Upper lobe of left lung (tissue), 6 donors: Measurements from ENCODE around the gene SOX8. TPM values are rescaled to one million over a fixed set of nuclear protein-coding genes. Genes with fewer than 3 reads are reported as not detected.

Experiments used
- ATAC-seq, 2 donors: fragments of 200-7000 bp; cut with Tn5 transposase; one replicate each; pipeline ENCODE4 v1.9.1; 2022; ENCODE audit warnings: mild to moderate bottlenecking in 2 of 2, moderate library complexity in 2 of 2; ENCODE audit not compliant: low FRiP score in 2 of 2
- DNase-seq, 2 donors: peaks; one replicate each; pipeline ENCODE4 v3.0.0-alpha.2; 2019 to 2020
- H3K27ac ChIP-seq, 4 donors: fragments of 200-600 bp; sonication (generic); one replicate each; pipeline ENCODE4 v1.5.1; 2016 to 2019
- H3K27me3 ChIP-seq, 4 donors: fragments of 200-600 bp; sonication (generic); one replicate each; pipeline ENCODE4 v1.5.1; 2017 to 2019
- H3K36me3 ChIP-seq, 4 donors: fragments of 200-600 bp; sonication (generic); one replicate each; pipeline ENCODE4 v1.5.1; 2016 to 2019
- H3K4me1 ChIP-seq, 4 donors: fragments of 200-600 bp; sonication (generic); one replicate each; pipeline ENCODE4 v1.5.1; 2018 to 2019
- H3K4me3 ChIP-seq, 4 donors: fragments of 200-600 bp; sonication (generic); one replicate each; pipeline ENCODE4 v1.5.1; 2017 to 2019; ENCODE audit warnings: mild to moderate bottlenecking in 2 of 4, moderate library complexity in 1 of 4
- H3K9me3 ChIP-seq, 4 donors: fragments of 200-600 bp; sonication (generic); one replicate each; pipeline ENCODE4 v1.5.1; 2018 to 2019
- CTCF ChIP-seq, 6 experiments: fragments of 450-650 bp in 4 of 6; fragments of 200-600 bp in 2 of 6; sonication (generic) in 2 of 6; IDR thresholded peaks; one replicate each; pipeline ENCODE4 v1.5.1; 2016 to 2019; ENCODE audit warnings: antibody characterized with exemption in 6 of 6
- EP300 ChIP-seq, 4 donors: sonication (generic); formaldehyde crosslinking; IDR thresholded peaks; one replicate each; pipeline ENCODE4 v1.5.1; 2017; ENCODE audit warnings: antibody characterized with exemption in 4 of 4, control low read depth in 2 of 4
- POLR2A ChIP-seq, 4 donors: fragments of 450-650 bp; IDR thresholded peaks; one replicate each; pipeline ENCODE4 v1.5.1; 2016 to 2017; ENCODE audit warnings: antibody characterized with exemption in 4 of 4, mild to moderate bottlenecking in 2 of 4
- POLR2AphosphoS5 ChIP-seq, 2 donors: sonication (generic); formaldehyde crosslinking; IDR thresholded peaks; one replicate each; pipeline ENCODE4 v1.5.1; 2017; ENCODE audit warnings: antibody characterized with exemption in 2 of 2
- WGBS, 2 donors: methylation state at CpG; one replicate each; pipeline ENCODE4 v1.1.5; 2017 to 2018; 5-methylcytosine and 5-hydroxymethylcytosine counted together
- total RNA-seq, 6 donors: library from RNA; depleted of rRNA in 4 of 6; stranded (reverse); fragments of >200 nt in 4 of 6; gene quantifications; one replicate each; pipeline versions ENCODE4 v1.1.0 to v1.2.1, GENCODE V29; 2016 to 2021
- donor health status: DM: no; HTN: no; CAD: no; lungs with moderate emphysema.
- donor health status: DM: no; HTN: yes; CAD: no; lungs with severe emphysema.

The SOX8 gene
- total RNA-seq, 6 donors from 2014 or later: 0.14 to 1.1 (median 0.57) TPM

- H3K27me3 ChIP-seq: no peaks in the 10 kb centered on the region
- TF ChIP-seq POLR2A (IDR thresholded peaks at IDR 0.05): no peak
- no peak for TF ChIP-seq EP300 (IDR thresholded peaks at IDR 0.05)
- no peak for TF ChIP-seq POLR2AphosphoS5 (IDR thresholded peaks at IDR 0.05)
- no peak for TF ChIP-seq CTCF (IDR thresholded peaks at IDR 0.05)
- no peak overlapping the region for H3K4me3 ChIP-seq
- peak overlapping the region in 1 of 4 donors; percentile 40 for H3K27ac ChIP-seq
- DNase-seq (no peak), ATAC-seq (no peak)
- H3K9me3 ChIP-seq: no peaks in the 10 kb centered on the region
- H3K36me3 ChIP-seq: no peaks in the 10 kb centered on the region
- WGBS, 2 donors: 82 to 87% methylated on average over 14 to 15 of the region's 15 CpGs
- H3K4me1 ChIP-seq: peaks cover 0 to 12% (median 0%) of the 10 kb centered on the region in 4 donors
Measured at GRCh38 chr16:1018447-1019198, 37.1 kb downstream of the SOX8 start.

GRCh38 chr16:1019231-1020090, 37.9 kb downstream of the SOX8 start:
- Histone ChIP-seq H3K27ac (peak overlapping the region in 1 of 4 donors; percentile 40), H3K9me3 (no peaks in the 10 kb centered on the region), H3K4me1 (peaks cover 0 to 12% (median 0%) of the 10 kb centered on the region in 4 donors), H3K4me3 (peak overlapping the region in 3 of 4 donors; percentile 13 to 26 (median 22)), H3K27me3 (no peaks in the 10 kb centered on the region), H3K36me3 (no peaks in the 10 kb centered on the region)
- TF ChIP-seq POLR2A (IDR thresholded peaks at IDR 0.05) (no peak), POLR2AphosphoS5 (IDR thresholded peaks at IDR 0.05) (no peak), CTCF (IDR thresholded peaks at IDR 0.05) (no peak), EP300 (IDR thresholded peaks at IDR 0.05) (no peak)
- peak in 1 of 2 donors; percentile 84 for ATAC-seq
- WGBS, 2 donors: 52 to 66% methylated on average over 31 to 66 of the region's 66 CpGs
- DNase-seq: peak in 1 of 2 donors; percentile 85

GRCh38 chr16:1020091-1020399, 38.5 kb downstream of the SOX8 start:
- no peak for ATAC-seq
- H3K27me3 ChIP-seq: no peaks in the 10 kb centered on the region
- peak in 1 of 2 donors; percentile 57 for DNase-seq

GRCh38 chr16:1020591-1020990, 39.0 kb downstream of the SOX8 start:
- DNase-seq (peak in 1 of 2 donors; percentile 67), ATAC-seq (no peak)
- WGBS, 2 donors: 90 to 100% methylated on average over 1 to 11 of the region's 11 CpGs
- H3K4me3 ChIP-seq: no peak overlapping the region
- TF ChIP-seq EP300 (IDR thresholded peaks at IDR 0.05): no peak
- no peak for TF ChIP-seq CTCF (IDR thresholded peaks at IDR 0.05)
- no peak for TF ChIP-seq POLR2AphosphoS5 (IDR thresholded peaks at IDR 0.05)
- no peak for TF ChIP-seq POLR2A (IDR thresholded peaks at IDR 0.05)
- no peaks in the 10 kb centered on the region for H3K36me3 ChIP-seq
- no peaks in the 10 kb centered on the region for H3K9me3 ChIP-seq
- H3K27me3 ChIP-seq: no peaks in the 10 kb centered on the region
- peaks cover 0 to 12% (median 0%) of the 10 kb centered on the region in 4 donors for H3K4me1 ChIP-seq
- no peak overlapping the region for H3K27ac ChIP-seq

More at GRCh38 chr16:1020091-1020399, 38.5 kb downstream of the SOX8 start:
- H3K4me3 ChIP-seq: peak overlapping the region in 2 of 4 donors; percentile 13 to 26
- TF ChIP-seq POLR2A (IDR thresholded peaks at IDR 0.05) (no peak), CTCF (IDR thresholded peaks at IDR 0.05) (no peak), POLR2AphosphoS5 (IDR thresholded peaks at IDR 0.05) (no peak), EP300 (IDR thresholded peaks at IDR 0.05) (no peak)
- H3K9me3 ChIP-seq: no peaks in the 10 kb centered on the region
- 72 to 100% methylated on average over 1 to 11 of the region's 11 CpGs for WGBS, 2 donors
- peaks cover 0 to 12% (median 0%) of the 10 kb centered on the region in 4 donors for H3K4me1 ChIP-seq
- no peaks in the 10 kb centered on the region for H3K36me3 ChIP-seq
- H3K27ac ChIP-seq: no peak overlapping the region
